DMS 273 treated with DMSO at 0.1 percent for 48 hours (cell line): Measurements from ENCODE around the gene OTUB2.
A peak's percentile ranks its signal among the peaks of the same experiment; 100 is the strongest.

Experiments
- DNase-seq: peaks from one replicate; lab custom pipeline; 2025; lab: John Stamatoyannopoulos, UW

Gene OTUB2

GRCh38 chr14:94026173-94026888, at the start of gene OTUB2:
Gene OTUB2 (plus strand): TSS chr14:94026340. CDS start chr14:94026538, 198 bp downstream.
- DNase-seq, result peak; percentile 95

GRCh38 chr14:93976477-93977057, 49.6 kb upstream of the OTUB2 start, which contains the start of gene ASB2:
Gene ASB2 (minus strand): TSS chr14:93976570. CDS start chr14:93964539, 12,031 bp downstream.
- no peak for DNase-seq

- DNase-seq, result no peak
Measured at GRCh38 chr14:93977171-93977570, 49.0 kb upstream of the OTUB2 start.

- no peak for DNase-seq
Measured at GRCh38 chr14:93977790-93978581, 48.2 kb upstream of the OTUB2 start.

- no peak for DNase-seq
Measured at GRCh38 chr14:93978735-93979134, 47.4 kb upstream of the OTUB2 start.

- no peak for DNase-seq
Measured at GRCh38 chr14:93980456-93981201, 45.5 kb upstream of the OTUB2 start.

- DNase-seq, result no peak
Measured at GRCh38 chr14:93981316-93982229, 44.6 kb upstream of the OTUB2 start.

GRCh38 chr14:93982230-93983007, 43.7 kb upstream of the OTUB2 start:
- no peak for DNase-seq

GRCh38 chr14:93984070-93984469, 42.1 kb upstream of the OTUB2 start:
- DNase-seq, result no peak

GRCh38 chr14:93984987-93985410, 41.1 kb upstream of the OTUB2 start:
- DNase-seq, result no peak

GRCh38 chr14:93986955-93987354, 39.2 kb upstream of the OTUB2 start:
- no peak for DNase-seq

GRCh38 chr14:93987376-93987775, 38.8 kb upstream of the OTUB2 start:
- no peak for DNase-seq

- DNase-seq, result no peak
Measured at GRCh38 chr14:93987815-93988476, 38.2 kb upstream of the OTUB2 start.

GRCh38 chr14:93989939-93990338, 36.2 kb upstream of the OTUB2 start:
- DNase-seq, result no peak

GRCh38 chr14:93991212-93991611, 34.9 kb upstream of the OTUB2 start:
- DNase-seq, result no peak

GRCh38 chr14:93991649-93992048, 34.5 kb upstream of the OTUB2 start:
- no peak for DNase-seq

GRCh38 chr14:93993382-93993781, 32.8 kb upstream of the OTUB2 start:
- no peak for DNase-seq

- DNase-seq, result no peak
Measured at GRCh38 chr14:93994919-93995682, 31.0 kb upstream of the OTUB2 start.

GRCh38 chr14:93996130-93996695, 29.9 kb upstream of the OTUB2 start:
- no peak for DNase-seq
